GM18502 (cell line): ENCODE data around the gene CISH.
A peak's percentile ranks its signal among the peaks of the same experiment; 100 is the strongest.

Experiments
- ATAC-seq: cut with Tn5 transposase; IDR thresholded peaks from one replicate; pipeline ENCODE4 v1.9.1; 2021; ENCODE audit warnings: mild to moderate bottlenecking; ENCODE audit not compliant: unreplicated experiment, poor library complexity

CISH gene, protein sequence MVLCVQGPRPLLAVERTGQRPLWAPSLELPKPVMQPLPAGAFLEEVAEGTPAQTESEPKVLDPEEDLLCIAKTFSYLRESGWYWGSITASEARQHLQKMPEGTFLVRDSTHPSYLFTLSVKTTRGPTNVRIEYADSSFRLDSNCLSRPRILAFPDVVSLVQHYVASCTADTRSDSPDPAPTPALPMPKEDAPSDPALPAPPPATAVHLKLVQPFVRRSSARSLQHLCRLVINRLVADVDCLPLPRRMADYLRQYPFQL

DNA sequence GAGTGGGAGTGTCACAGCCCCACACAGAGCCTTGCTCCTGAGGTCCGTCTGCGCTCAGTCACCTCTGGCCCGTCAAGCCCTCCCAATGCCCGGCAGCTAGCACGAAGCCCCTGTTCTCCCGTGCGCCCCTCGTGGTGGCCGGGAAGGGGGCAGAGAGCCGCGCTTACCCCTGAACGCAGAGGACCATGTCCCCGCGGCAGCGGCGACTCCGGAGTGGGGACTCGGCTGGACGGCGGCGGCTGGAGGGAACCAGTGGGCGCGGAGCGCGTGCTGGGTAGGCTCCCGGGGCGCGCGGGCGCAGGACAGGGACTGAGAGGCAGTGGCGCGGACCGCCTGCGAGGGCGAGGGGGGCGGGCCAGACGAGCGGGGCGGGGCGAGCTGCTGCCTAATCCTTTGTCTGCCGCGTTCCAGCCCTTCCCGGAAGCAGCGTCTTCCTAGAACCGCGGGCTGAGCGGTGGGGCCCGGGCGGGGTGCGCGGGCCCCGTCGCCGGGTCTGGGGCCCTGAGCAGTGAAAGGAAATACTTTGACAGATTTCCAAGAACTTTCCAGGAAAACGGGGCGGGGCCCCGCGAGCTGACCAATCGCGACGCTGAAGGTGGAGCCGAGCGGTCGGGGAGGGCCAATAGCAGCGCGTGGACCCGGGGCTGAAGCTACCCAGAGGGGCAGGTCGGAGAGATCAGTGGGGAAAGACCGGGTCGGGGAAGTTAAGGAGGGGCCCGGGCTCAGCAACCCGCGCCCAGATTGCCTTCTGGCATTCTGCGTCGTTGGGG lies at the start of gene CISH:
Gene CISH, minus strand, starts transcription at position 311 of the 770 bp plus-strand sequence. Its CDS starts 124 bp downstream, at position 187.
- ATAC-seq, result peak; percentile 74

DNA sequence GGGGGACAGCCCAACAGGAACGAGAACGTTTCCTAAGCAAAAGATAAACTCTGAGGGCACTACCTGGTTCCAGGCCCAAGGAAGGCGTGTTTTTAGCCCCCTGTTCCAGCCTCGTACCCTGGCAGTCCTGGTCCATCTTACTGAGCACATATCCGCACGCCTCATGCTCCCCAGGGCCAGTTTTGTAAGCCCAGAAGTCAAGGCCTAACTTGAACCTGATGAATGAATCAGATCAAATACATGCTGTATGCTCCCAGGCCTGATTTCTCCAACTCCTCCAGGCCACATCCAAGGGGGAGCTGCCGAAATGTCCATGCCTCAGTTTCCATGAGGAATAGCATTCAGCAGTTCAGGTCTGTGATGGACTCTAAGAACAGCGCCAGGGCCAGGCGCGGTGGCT lies 48.8 kb upstream of the CISH start:
- ATAC-seq, result no peak

DNA sequence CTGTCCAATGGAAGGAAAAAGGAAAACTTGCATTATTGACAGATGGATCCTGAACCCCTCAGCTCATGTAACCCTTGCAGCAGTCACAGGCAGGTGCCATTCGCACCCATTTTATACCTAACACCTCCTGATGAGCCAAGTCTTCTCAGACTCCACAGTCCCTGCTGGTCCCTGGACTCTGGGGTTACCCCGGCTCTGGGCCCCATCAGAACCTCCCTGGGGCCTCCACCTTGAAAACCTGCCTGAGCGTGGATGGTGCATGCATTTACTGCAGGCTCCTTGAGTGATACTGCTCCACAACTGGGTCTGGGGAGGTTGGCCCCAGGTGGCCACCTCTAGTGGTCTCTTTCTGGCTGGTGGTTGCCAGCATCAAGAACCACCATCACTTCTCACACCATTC lies 47.3 kb upstream of the CISH start:
- ATAC-seq, result no peak

DNA sequence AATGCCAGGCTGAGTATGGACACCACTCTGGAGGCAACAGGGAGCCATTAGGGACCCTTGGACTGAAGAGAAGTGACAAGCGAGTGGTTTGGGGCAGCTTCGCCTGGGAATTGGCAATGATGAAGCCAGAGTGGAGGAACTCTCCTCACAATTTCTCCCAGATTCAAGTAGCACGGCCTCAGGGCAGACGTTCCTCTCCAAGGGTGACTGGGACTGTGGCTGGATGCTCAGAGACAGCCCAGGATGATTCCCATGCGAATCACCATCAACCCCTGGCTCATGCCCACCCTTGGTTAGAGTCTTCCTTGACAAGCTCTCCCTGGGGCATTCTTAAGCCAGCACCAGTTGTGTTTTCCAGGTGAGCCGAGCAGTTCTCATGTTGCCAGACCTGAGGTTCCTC lies 46.8 kb upstream of the CISH start:
- ATAC-seq, result no peak

DNA sequence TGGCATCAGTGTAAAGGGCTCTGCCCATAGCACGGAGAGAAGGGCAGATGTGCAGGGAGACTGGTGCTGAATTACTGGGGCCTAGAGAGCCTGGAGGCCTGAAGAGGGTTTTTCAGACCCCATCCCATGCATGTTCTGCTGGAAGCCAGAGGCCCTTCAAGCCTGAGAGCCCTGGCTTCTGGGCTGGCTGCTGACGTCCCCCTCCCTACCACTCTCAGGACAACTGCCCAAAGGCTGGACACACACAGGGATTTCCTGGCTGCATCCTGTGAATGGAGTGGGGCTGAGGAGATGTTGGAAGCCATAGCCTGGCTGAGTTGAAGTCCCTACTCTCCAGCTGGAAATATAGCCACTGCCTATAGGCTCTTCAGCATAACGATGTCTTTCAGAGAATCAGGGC lies 46.2 kb upstream of the CISH start:
- ATAC-seq, result no peak

DNA sequence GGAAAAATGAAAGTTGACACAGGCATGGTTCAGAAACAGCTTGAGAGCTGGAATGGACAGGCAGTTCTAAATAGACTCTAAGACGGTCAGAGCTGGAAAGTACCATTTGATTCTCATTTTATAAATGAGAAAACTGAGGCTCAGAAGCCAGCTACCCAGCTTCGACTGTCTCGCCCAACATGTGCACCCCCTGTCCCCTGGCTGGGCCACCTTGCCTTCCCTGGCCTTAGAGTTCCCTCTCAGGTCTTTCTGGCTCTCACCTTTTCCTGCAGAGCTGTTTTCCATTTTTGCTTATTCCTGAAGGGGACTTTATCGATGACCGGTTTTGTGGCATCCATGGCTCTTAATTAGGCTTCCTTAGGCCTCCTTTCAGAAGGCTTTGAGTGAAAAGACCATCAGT lies 45.8 kb upstream of the CISH start:
- no peak for ATAC-seq

DNA sequence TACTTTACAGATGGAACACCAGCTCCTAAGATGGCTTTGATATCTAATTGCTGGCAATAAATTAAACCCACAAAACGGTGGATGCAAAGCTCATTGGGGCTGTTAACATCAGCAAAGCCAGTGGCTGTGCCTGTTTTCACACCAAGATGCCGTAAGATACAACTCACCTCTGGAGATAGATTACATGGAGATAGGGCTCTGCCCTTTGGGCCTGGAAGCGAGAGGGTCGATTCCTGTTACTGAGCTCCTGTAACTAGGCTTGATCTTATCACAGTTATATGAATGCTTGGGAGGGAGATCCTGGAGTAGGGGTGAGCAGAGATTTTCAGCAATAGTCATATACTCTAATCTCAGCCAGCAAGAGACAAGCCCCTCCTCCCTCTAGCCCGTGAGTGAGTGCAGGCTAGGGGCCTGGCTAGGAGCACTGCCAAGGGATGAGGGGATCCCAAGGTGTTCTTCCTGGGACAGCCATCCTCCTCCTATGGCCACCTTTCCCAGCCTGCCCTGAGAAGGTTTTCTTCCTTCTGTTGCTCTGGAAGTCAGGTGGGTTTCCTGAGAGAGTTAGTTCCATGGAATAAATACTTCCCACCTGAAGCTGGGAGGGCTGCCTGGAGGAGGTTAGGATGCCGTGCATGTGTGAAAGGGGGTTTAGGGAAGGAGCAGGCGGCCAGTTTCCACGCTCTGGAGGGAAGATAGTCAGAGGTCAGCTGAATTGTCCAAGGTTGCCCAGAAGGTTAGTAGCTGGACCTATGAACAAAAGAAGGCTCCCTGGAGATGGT lies 45.0 kb upstream of the CISH start:
- ATAC-seq, result no peak

DNA sequence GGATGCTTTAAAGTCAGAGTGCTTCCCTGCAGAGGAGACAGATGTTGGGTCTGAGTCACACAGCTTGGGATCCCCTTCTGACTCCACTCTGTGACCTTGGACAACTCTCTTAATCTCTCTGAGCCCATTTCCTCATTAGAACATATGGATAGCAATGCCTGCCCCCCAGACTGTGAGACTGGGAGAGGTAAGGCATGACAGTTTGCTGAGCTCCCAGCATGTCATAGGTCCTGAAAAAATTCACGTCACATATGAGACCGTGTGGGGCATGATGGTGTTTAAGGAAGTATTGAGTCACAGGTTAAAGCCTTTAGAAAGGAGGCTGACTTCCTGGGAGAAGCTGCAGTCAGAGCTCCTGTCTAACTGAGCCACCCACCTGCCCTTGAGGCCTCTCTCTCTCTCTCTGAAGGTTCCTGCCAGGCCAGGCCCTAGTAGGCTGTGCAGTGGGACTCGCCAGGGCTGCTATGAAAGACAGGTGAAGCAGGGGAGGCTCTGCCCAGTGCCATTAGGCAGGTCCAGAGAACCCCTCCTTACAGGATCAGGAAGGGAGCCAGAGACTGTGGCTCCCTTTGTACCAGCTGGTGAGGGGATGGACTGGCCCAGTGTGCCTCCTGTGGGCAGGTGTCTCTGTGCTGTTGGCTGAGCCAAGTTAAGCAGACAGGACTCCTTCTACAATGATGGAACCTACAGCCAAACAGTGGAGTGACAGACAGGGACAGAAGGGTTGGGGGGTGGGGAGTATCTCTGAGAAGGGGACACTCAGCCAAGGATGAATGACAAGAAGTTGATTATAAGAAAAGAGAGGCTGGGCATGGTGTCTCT lies 43.6 kb upstream of the CISH start:
- no peak for ATAC-seq

DNA sequence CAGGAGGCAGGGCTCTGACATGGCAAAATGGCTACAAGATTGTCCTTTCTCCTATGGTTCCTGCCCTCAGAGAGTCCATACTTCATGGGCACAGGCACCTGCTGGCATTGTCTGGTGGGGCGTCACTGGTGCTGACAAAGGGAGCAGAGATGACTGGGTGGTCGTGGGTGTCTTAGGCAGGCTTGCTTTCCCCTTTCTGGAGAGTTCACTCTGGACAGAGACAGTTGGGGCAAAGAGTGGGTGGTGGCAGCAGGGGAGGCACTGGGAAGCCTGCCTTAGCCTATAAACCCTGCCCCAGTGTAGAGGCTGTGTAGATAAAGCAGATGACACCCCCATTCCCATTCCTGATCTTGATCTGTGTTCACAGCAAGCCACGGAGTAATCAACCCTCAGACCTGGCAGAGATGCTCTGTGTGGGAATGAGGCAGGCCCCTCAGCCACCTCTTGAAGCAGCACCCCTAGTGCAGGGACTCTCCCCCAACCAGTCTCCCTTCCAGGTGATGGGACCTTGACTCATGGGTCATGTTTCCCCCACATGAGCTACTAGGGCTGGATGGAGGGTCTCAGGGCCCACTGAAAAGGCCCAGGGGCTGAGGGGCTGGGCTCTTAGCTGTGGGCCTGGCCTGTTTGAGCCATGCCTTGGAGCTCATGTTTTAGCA lies 42.5 kb upstream of the CISH start:
- no peak for ATAC-seq

DNA sequence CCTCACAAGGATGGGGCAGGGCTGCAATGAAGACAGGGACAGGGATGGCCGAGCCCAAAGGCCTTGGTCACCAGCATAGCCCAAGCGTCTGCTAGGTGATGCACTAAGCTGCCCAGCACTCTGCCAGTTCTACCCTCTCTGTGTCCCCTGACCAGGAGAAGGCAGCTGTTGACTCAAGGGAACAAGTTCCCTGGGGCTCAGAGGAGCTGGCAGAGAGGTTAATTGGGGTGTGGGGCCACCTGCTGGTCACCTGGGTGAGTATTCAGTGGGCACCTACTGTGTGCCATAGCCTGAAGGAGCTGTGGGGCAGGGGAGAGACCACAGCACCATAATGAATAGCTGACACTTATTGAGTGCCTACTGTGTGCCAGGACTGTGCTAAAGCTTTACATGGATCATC lies 41.1 kb upstream of the CISH start:
- ATAC-seq, result no peak

DNA sequence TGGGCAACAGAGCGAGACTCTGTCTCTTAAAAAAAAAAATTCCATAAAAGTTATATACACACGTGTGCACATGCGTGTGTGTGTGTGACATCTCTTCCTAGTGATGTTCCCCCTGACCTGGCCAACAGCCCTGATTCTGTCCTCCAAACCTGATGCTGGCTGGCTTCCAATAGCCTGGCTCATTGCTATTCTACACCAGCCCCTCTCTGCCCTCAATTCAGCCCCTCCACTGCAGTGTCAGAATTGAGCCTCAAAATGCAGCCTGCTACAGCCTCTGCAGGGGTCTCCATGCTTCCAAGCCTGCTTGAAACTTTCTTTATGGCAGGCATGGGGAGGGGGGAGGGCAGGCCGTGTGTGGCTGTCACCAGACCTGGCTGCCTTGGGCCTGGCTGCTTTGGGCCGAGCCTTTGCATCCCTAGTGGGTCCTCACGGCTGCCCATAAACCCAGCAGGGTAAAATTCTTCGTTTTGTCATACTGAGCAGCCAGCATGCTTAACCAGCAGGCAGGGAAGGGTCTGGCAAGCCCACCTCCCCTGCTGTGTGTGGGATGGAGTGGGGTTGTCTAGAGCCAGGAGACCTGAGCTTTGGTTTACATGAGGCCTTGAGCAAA lies 40.5 kb upstream of the CISH start:
- no peak for ATAC-seq

DNA sequence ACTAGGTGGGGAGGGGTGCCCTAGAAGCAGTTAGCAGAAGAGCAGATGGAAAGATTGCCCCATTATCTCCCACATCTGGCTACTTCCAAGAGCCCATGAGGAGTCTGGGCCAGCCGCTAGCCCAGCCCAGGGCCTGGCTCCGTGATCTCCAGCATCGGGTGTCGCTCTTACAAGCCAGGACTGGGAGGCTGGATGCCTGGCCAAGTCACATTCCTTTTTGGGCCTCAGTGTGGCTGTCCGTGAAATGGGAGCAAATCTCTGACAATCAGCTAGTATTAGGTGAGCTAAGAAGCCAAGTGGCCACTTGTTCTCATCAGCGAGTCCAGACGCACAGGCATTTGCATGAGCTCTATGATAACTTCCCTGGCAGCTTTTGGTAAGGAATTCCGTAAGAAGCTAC lies 39.9 kb upstream of the CISH start:
- no peak for ATAC-seq

DNA sequence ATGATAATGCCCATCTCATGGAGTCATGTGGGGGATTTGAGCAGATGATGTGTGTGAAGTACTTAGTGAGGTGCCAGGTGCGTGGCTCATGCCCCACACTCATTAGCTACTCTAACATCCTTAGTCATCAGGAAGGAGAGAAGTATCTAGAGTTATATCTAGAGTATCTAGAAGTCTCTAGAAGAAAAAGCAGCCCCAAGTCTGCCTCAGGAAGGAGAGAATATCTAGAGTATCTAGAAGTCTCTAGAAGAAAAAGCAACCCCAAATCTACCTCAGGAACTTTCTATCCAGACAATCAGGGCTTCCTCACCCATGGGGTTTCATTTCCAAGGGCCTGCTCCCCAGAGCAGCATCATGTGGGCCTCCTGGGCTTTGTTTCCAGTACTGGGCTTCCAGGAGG lies 38.4 kb upstream of the CISH start:
- ATAC-seq, result no peak

DNA sequence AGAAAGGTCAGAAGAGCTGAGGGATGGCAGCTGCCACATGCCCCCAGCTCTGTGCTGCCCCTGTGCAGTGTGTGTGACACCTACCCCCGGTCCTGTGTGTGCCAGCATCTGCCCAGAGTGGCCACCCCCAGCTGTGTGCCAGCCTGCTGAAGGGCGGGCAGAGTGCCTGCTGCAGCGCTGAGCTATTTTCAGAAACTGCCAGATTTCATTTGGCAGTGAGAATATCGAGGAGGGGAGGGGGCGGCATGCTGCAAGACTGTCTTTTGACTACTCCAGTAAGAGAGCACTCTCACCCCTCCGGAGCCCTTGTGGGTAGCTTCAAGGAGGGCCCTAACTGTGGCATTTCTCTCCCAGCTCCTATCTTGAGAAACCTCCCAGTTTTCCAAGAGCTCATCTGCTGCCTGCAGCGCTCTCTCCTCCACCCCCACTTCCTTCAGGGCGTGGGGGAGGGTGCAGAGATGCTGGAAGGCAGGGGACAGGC lies 37.9 kb upstream of the CISH start:
- no peak for ATAC-seq

DNA sequence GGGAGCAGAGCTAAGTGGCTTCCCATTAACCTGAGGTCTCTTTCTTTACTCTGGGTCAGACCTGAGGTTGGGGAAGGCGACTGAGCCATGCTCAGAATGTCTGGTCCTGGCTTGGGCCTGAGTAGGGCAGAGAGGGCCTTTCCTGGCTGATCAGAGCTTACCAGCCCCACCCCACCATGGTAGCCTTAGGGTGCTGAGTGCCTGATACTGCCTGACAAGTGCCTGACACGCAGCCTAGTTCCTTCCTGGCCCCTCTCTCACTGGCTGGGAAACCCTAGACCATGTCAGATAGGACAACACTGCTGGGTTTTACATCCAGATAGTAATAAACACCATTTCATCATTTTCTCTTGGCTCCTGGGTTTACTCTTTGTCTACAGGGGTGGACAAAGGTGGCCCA lies 37.4 kb upstream of the CISH start:
- no peak for ATAC-seq

DNA sequence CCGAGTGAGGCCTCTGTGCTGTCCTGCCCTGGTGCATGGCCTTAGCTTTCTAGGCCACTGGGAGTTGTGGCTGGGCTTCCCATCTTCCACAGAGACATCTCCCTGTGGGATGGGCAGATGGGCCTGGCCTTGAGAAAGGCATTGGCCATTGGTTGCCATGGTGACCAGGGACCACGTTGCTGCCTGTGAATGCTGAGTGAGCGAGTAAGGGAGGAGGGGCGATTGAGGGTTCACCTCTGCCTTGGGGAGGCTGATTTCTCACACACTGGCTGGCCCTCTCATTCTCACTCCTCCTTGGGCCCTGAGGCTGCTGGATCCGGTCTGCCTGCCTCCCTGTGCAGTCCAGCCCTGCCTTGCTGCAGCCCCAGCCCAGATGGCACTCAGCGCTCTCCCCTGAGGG lies 36.7 kb upstream of the CISH start:
- ATAC-seq, result no peak

DNA sequence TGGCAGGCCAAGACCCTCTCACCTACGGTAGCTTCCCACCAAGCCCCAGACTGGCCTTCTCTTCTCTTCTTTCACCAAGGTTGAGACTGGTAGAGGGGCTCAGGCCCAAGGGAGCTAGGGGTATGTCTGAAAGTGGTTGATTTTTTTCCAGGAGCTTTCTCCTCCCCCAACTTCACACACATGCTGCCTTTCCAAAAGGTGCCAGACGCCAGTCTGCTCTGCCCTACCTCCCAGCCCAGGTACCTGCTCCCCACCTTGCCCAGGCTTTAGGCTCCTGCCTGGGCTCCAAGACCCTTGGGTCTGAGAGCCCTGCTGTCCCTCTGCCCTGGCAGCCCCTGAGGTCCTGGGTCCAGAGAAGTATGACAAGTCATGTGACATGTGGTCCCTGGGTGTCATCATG lies 33.8 kb upstream of the CISH start:
- ATAC-seq, result no peak

DNA sequence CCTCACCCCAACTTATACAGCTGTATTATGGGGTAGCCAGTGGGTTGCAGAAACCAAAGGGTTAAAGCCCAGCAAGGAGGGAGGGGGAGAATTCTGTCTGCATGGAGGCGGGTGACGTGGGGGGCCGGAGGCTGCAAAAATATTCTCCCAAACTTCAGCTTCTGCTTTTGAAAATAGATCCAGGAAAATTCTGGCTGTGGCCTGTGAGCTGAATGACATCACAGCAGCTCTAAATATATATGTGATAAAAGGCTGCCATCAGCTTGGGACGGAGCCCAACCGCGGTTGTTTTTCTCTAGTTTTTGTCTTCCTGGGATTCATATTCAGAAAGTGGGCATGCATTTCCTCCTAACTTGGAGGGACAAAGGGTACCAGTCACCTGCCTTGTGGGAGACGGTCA lies 33.0 kb upstream of the CISH start:
- ATAC-seq, result no peak

DNA sequence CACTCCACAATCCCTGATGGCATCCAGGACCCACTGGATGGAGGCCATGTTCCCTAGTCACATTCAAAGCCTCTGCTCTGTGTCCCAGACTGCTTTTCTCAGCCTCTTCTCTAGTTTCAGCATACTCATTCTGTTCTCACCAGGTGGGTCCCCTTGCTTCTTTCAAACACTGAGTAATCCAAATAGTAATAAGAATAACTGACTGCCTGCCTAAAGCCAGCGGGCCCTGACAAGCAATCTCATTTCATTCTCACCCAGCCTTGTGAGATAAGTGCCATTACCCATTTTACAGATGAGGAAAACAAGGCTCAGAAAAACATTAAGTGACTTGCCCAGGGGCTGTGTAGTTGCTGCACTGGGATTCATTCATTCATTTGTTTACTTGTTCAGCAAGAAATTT lies 30.8 kb upstream of the CISH start:
- no peak for ATAC-seq
